Ovary (tissue), 9 donors: Measurements from ENCODE around the gene CTNNA1. TPM values are rescaled to one million over a fixed set of nuclear protein-coding genes. Genes with fewer than 3 reads are reported as not detected.

Source experiments
- DNase-seq, 5 donors: peaks; one replicate each; pipeline ENCODE4 v3.0.0-alpha.2; 2019 to 2020
- H3K27ac ChIP-seq, 2 donors: fragments of 200-600 bp; one replicate each; pipeline versions ENCODE4 v1.5.1 to v1.8.0; 2019 to 2022
- H3K27me3 ChIP-seq: fragments of 200-600 bp; one replicate; pipeline ENCODE4 v1.8.0; 2022
- H3K36me3 ChIP-seq: fragments of 200-600 bp; sonication (generic); one replicate; pipeline ENCODE4 v1.5.1; 2019
- H3K4me1 ChIP-seq: one replicate; pipeline ENCODE4 v1.8.1; 2013; ENCODE audit warnings: mild to moderate bottlenecking, moderate library complexity; ENCODE audit not compliant: insufficient read depth
- H3K4me3 ChIP-seq: fragments of 200-600 bp; sonication (generic); one replicate; pipeline ENCODE4 v1.5.1; 2017
- H3K9me3 ChIP-seq, 2 donors: fragments of 200-600 bp in 1 of 2; sonication (generic) in 1 of 2; one replicate each; pipeline versions ENCODE4 v1.5.1 to v1.8.1; 2013 to 2019; ENCODE audit warnings: mild to moderate bottlenecking in 1 of 2, moderate library complexity in 1 of 2
- CTCF ChIP-seq, 3 donors: fragments of 450-650 bp in 2 of 3; fragments of 200-600 bp in 1 of 3; IDR thresholded peaks; one replicate each; pipeline versions ENCODE4 v1.5.1 to v1.8.0; 2016 to 2022; ENCODE audit warnings: antibody characterized with exemption in 3 of 3, mild to moderate bottlenecking in 1 of 3
- EP300 ChIP-seq: sonication (generic); formaldehyde crosslinking; IDR thresholded peaks from one replicate; pipeline ENCODE4 v1.6.1; 2017; ENCODE audit warnings: antibody characterized with exemption
- POLR2A ChIP-seq: fragments of 450-650 bp; IDR thresholded peaks from one replicate; pipeline ENCODE4 v1.6.1; 2017; ENCODE audit warnings: antibody characterized with exemption, mild to moderate bottlenecking, moderate library complexity
- WGBS, 3 donors: extraction: QIAGEN DNeasy Blood & Tissue Kit in 1 of 3; methylation state at CpG; one replicate each; pipeline versions ENCODE4 v1.1.5 to v1.1.7; 2013 to 2017; 5-methylcytosine and 5-hydroxymethylcytosine counted together
- intact Hi-C, 4 donors: fragments of 100-400 bp; cut with DNase I; formaldehyde crosslinking; loops; one replicate each; pipeline versions ENCODE4 v1.11.0 to v1.15.1; 2022 to 2023
- polyA plus RNA-seq, 2 donors: library from polyadenylated mRNA; stranded (reverse); fragments of 200-250 nt in 1 of 2; fragments of 350-450 nt in 1 of 2; fragmentation: Illumina TruSeq in 1 of 2; extraction: RNeasy Lipid Tissue Mini Kit (QIAGEN cat#74804) in 1 of 2; gene quantifications; one replicate each; pipeline ENCODE4 v1.2.3, GENCODE V29; 2013 to 2014
- total RNA-seq, 7 donors: library from RNA; depleted of rRNA in 2 of 7; stranded (reverse); fragments of >200 nt in 2 of 7; fragmentation: NEBNext Ultra II Directional in 3 of 7; extraction: Animal tissue kit (Norgen Biotek cat#: 25700) in 3 of 7; gene quantifications; one replicate each; pipeline versions ENCODE4 v1.1.0 to v1.2.4, GENCODE V29; 2016 to 2023
- donor health status: DM: no; HTN: no; CAD: no; lungs with moderate emphysema.
- donor health status: DM: no; HTN: no; CAD: no.
- donor health status: Bipolar disorder and iron deficiency.
- donor health status: DM: yes; HTN: yes; CAD: no.
- donor health status: DM: no; HTN: no; CAD: no.
- donor health status: DM: yes; HTN: yes; CAD: no.

CTNNA1 gene
- total and polyA plus RNA-seq, 9 donors: 125 to 306 (median 230) TPM

GRCh38 chr5:138875946-138876345, 122.7 kb downstream of the CTNNA1 start:
- intact Hi-C loops: no loop called here
- H3K27ac ChIP-seq: no peak overlapping the region
- no peak for DNase-seq
- no peaks in the 10 kb centered on the region for H3K36me3 ChIP-seq
- no peaks in the 10 kb centered on the region for H3K9me3 ChIP-seq
- 93 to 96% (median 95%) methylated on average over 3 of the region's 3 CpGs for WGBS, 3 donors
- H3K4me1 ChIP-seq: peaks cover 6% of the 10 kb centered on the region
- TF ChIP-seq CTCF (IDR thresholded peaks at IDR 0.05): no peak
- no peak for TF ChIP-seq POLR2A
- TF ChIP-seq EP300: no peak
- no peak overlapping the region for H3K4me3 ChIP-seq
- H3K27me3 ChIP-seq: no peaks in the 10 kb centered on the region

- Histone ChIP-seq H3K27ac (no peak overlapping the region), H3K27me3 (no peaks in the 10 kb centered on the region), H3K4me1 (peaks cover 6% of the 10 kb centered on the region), H3K36me3 (no peaks in the 10 kb centered on the region), H3K4me3 (no peak overlapping the region), H3K9me3 (no peaks in the 10 kb centered on the region)
- WGBS, 3 donors: 93 to 97% (median 97%) methylated on average over 4 of the region's 4 CpGs
- intact Hi-C loops: no loop called here
- DNase-seq: no peak
- no peak for TF ChIP-seq EP300
- TF ChIP-seq CTCF (IDR thresholded peaks at IDR 0.05): no peak
- no peak for TF ChIP-seq POLR2A
Observed at GRCh38 chr5:138876811-138877210, 123.6 kb downstream of the CTNNA1 start.

GRCh38 chr5:138878437-138879235, 125.4 kb downstream of the CTNNA1 start:
- Histone ChIP-seq H3K9me3 (no peaks in the 10 kb centered on the region), H3K27ac (no peak overlapping the region), H3K36me3 (no peaks in the 10 kb centered on the region), H3K27me3 (no peaks in the 10 kb centered on the region), H3K4me1 (peaks cover 4% of the 10 kb centered on the region), H3K4me3 (no peak overlapping the region)
- DNase-seq: no peak
- TF ChIP-seq EP300 (no peak), POLR2A (no peak), CTCF (IDR thresholded peaks at IDR 0.05) (no peak)
- intact Hi-C loops: no loop called here
- WGBS, 3 donors: 79 to 87% (median 84%) methylated on average over 7 of the region's 7 CpGs

GRCh38 chr5:138883211-138883610, 130.0 kb downstream of the CTNNA1 start:
- Histone ChIP-seq H3K36me3 (no peaks in the 10 kb centered on the region), H3K27ac (no peak overlapping the region), H3K27me3 (no peaks in the 10 kb centered on the region), H3K4me3 (no peak overlapping the region), H3K4me1 (peaks cover 5% of the 10 kb centered on the region), H3K9me3 (no peaks in the 10 kb centered on the region)
- TF ChIP-seq EP300 (no peak), POLR2A (no peak), CTCF (IDR thresholded peaks at IDR 0.05) (no peak)
- intact Hi-C loops: no loop called here
- no peak for DNase-seq
